ENCODE results near the gene VASP. TPM values are rescaled to one million over a fixed set of nuclear protein-coding genes. Genes with fewer than 3 reads are reported as not detected.

The VASP gene
- total and polyA plus RNA-seq, 2 of the 13 experiments (the other 11 are each of a cell fraction or from before 2014, with no cell fraction given), result 41.8 to 67.1 TPM

- TF ChIP-seq, protein P1, sequence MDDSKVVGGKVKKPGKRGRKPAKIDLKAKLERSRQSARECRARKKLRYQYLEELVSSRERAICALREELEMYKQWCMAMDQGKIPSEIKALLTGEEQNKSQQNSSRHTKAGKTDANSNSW (CRISPR knock-in tag; IDR thresholded peaks at IDR 0.05; ENCODE audit: borderline replicate concordance), result no peak; the same call in 1 of the 2 replicates
- TF ChIP-seq, protein P2, sequence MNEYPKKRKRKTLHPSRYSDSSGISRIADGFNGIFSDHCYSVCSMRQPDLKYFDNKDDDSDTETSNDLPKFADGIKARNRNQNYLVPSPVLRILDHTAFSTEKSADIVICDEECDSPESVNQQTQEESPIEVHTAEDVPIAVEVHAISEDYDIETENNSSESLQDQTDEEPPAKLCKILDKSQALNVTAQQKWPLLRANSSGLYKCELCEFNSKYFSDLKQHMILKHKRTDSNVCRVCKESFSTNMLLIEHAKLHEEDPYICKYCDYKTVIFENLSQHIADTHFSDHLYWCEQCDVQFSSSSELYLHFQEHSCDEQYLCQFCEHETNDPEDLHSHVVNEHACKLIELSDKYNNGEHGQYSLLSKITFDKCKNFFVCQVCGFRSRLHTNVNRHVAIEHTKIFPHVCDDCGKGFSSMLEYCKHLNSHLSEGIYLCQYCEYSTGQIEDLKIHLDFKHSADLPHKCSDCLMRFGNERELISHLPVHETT (CRISPR knock-in tag; conservative IDR thresholded peaks at IDR 0.05), result no peak
- TF ChIP-seq DNMT1 (CRISPR knock-in tag; IDR thresholded peaks at IDR 0.05) (no peak), PAWR (CRISPR knock-in tag; IDR thresholded peaks at IDR 0.05; ENCODE audit: borderline replicate concordance) (no peak), RBM22 (optimal IDR thresholded peaks at IDR 0.05; ENCODE audit: low read length) (no peak), ZNF138 (CRISPR knock-in tag; IDR thresholded peaks at IDR 0.05; ENCODE audit: low read depth) (no peak), SRF (IDR thresholded peaks at IDR 0.05; ENCODE audit: low read depth, low read length) (no peak), ZBTB4 (CRISPR knock-in tag; IDR thresholded peaks at IDR 0.05; ENCODE audit: borderline replicate concordance) (no peak; the same call in 1 of the 2 replicates), ZNF660 (CRISPR knock-in tag; IDR thresholded peaks at IDR 0.05; ENCODE audit: borderline replicate concordance, low read depth) (no peak), FOXA3 (CRISPR knock-in tag; IDR thresholded peaks at IDR 0.05) (no peak), FOXP1 (IDR thresholded peaks at IDR 0.05) (no peak), FOXP1 (CRISPR knock-in tag; IDR thresholded peaks at IDR 0.05) (no peak), HNRNPL (IDR thresholded peaks at IDR 0.05; ENCODE audit: low read depth, low read length) (0 out of 2 replicates have a peak, but pooled peaks have one; percentile 29), HHEX (CRISPR knock-in tag; IDR thresholded peaks at IDR 0.05) (no peak), RXRB (CRISPR knock-in tag; IDR thresholded peaks at IDR 0.05; ENCODE audit: borderline replicate concordance) (no peak), ZBTB44 (CRISPR knock-in tag; IDR thresholded peaks at IDR 0.05) (0 out of 2 replicates have a peak, but pooled peaks have one; percentile 15), ZSCAN9 (CRISPR knock-in tag; IDR thresholded peaks at IDR 0.05; ENCODE audit: borderline replicate concordance) (peak; percentile 87; the same call in 1 of the 2 replicates)
- TF ChIP-seq, protein P3, sequence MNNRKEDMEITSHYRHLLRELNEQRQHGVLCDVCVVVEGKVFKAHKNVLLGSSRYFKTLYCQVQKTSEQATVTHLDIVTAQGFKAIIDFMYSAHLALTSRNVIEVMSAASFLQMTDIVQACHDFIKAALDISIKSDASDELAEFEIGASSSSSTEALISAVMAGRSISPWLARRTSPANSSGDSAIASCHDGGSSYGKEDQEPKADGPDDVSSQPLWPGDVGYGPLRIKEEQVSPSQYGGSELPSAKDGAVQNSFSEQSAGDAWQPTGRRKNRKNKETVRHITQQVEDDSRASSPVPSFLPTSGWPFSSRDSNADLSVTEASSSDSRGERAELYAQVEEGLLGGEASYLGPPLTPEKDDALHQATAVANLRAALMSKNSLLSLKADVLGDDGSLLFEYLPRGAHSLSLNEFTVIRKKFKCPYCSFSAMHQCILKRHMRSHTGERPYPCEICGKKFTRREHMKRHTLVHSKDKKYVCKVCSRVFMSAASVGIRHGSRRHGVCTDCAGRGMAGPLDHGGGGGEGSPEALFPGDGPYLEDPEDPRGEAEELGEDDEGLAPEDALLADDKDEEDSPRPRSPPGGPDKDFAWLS (CRISPR knock-in tag; IDR thresholded peaks at IDR 0.05; ENCODE audit: borderline replicate concordance), result no peak
- TF ChIP-seq, protein P4, sequence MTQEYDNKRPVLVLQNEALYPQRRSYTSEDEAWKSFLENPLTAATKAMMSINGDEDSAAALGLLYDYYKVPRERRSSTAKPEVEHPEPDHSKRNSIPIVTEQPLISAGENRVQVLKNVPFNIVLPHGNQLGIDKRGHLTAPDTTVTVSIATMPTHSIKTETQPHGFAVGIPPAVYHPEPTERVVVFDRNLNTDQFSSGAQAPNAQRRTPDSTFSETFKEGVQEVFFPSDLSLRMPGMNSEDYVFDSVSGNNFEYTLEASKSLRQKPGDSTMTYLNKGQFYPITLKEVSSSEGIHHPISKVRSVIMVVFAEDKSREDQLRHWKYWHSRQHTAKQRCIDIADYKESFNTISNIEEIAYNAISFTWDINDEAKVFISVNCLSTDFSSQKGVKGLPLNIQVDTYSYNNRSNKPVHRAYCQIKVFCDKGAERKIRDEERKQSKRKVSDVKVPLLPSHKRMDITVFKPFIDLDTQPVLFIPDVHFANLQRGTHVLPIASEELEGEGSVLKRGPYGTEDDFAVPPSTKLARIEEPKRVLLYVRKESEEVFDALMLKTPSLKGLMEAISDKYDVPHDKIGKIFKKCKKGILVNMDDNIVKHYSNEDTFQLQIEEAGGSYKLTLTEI (CRISPR knock-in tag; conservative IDR thresholded peaks at IDR 0.05), result no peak
Measured at GRCh38 chr19:45506989-45507871, at the start of gene VASP (continued).
